ENCODE measurements around the gene DHX40.

DNA sequence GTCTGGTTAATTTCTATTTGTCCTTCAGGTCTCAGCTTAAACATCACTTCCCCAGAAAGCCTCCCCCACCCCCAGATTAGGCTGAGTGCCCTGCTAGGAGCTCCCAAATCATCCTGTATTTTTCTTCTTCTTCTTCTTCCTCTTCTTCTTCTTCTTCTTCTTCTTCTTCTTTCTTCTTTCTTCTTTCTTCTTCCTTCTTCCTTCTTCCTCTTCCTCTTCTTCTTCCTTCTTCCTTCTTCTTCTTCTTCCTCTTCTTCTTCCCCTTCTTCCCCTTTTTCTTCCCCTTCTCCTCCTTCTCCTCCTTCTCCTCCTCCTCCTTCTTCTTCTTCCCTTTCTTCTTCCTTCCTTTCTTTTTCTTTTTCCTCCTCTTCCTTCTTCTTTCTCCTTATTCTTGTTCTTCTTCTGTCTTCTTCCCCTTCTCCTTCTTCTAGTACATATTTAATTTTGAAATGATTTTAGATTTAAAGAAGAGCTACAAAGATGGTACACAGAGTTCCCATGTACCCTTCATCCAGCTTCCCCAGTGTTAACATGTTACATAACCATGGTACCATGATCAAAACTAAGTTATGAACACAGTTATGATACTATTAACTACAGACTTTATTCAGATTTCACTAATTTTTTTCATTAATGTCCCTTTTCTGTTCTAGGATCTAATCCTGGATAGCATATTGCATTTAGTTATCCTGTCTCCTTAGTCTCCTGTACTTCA lies 27.1 kb upstream of the DHX40 start:
- TF ChIP-seq, protein P1, sequence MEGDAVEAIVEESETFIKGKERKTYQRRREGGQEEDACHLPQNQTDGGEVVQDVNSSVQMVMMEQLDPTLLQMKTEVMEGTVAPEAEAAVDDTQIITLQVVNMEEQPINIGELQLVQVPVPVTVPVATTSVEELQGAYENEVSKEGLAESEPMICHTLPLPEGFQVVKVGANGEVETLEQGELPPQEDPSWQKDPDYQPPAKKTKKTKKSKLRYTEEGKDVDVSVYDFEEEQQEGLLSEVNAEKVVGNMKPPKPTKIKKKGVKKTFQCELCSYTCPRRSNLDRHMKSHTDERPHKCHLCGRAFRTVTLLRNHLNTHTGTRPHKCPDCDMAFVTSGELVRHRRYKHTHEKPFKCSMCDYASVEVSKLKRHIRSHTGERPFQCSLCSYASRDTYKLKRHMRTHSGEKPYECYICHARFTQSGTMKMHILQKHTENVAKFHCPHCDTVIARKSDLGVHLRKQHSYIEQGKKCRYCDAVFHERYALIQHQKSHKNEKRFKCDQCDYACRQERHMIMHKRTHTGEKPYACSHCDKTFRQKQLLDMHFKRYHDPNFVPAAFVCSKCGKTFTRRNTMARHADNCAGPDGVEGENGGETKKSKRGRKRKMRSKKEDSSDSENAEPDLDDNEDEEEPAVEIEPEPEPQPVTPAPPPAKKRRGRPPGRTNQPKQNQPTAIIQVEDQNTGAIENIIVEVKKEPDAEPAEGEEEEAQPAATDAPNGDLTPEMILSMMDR (conservative IDR thresholded peaks at IDR 0.05; ENCODE audit: low read depth, low read length): no peak
- TF ChIP-seq EZH2 (IDR thresholded peaks at IDR 0.05; ENCODE audit: borderline replicate concordance, low read depth, low read length, poor library complexity, severe bottlenecking): no peak

All from A673 (cell line).